GM21825 (cell line): ENCODE measurements around the gene CITED2.
"Not testable (repeated sequence)": the region's sequence is repeated elsewhere in the genome, so short reads cannot be mapped to it uniquely, and the experiment has no call there.

Experiments
- ATAC-seq: cut with Tn5 transposase; IDR thresholded peaks from one replicate; pipeline ENCODE4 v1.9.1; 2021; ENCODE audit warnings: mild to moderate bottlenecking, moderate library complexity; ENCODE audit not compliant: unreplicated experiment

The CITED2 gene

GRCh38 chr6:139374357-139375225 is at the start of gene CITED2:
Gene CITED2, minus strand, starts transcription at chr6:139374648. Its CDS starts 704 bp downstream, at chr6:139373944.
- peak; percentile 73 for ATAC-seq

- ATAC-seq, result no peak
Observed at GRCh38 chr6:139423037-139423703, 48.7 kb upstream of the CITED2 start.

- no peak for ATAC-seq
Observed at GRCh38 chr6:139422105-139423036, 47.9 kb upstream of the CITED2 start.

- no peak for ATAC-seq
Observed at GRCh38 chr6:139418481-139419132, 44.2 kb upstream of the CITED2 start.

- ATAC-seq, result no peak
Observed at GRCh38 chr6:139416146-139416545, 41.7 kb upstream of the CITED2 start.

GRCh38 chr6:139415365-139415764 is 40.9 kb upstream of the CITED2 start:
- no peak for ATAC-seq

- not testable (repeated sequence) for ATAC-seq
Observed at GRCh38 chr6:139412103-139412502, 37.7 kb upstream of the CITED2 start.

- no peak for ATAC-seq
Observed at GRCh38 chr6:139409026-139409425, 34.6 kb upstream of the CITED2 start.

- no peak for ATAC-seq
Observed at GRCh38 chr6:139407718-139408222, 33.3 kb upstream of the CITED2 start.

GRCh38 chr6:139406577-139407343 is 32.3 kb upstream of the CITED2 start:
- ATAC-seq, result no peak

- no peak for ATAC-seq
Observed at GRCh38 chr6:139402876-139403386, 28.5 kb upstream of the CITED2 start.

- ATAC-seq, result no peak
Observed at GRCh38 chr6:139398658-139399057, 24.2 kb upstream of the CITED2 start.

GRCh38 chr6:139395891-139396301 is 21.4 kb upstream of the CITED2 start:
- ATAC-seq, result no peak

GRCh38 chr6:139395371-139395770 is 20.9 kb upstream of the CITED2 start:
- no peak for ATAC-seq

- no peak for ATAC-seq
Observed at GRCh38 chr6:139394027-139394649, 19.7 kb upstream of the CITED2 start.

GRCh38 chr6:139392794-139393193 is 18.3 kb upstream of the CITED2 start:
- peak; percentile 95 for ATAC-seq

GRCh38 chr6:139391709-139392108 is 17.3 kb upstream of the CITED2 start:
- no peak for ATAC-seq

GRCh38 chr6:139390447-139390846 is 16.0 kb upstream of the CITED2 start:
- no peak for ATAC-seq

- no peak for ATAC-seq
Observed at GRCh38 chr6:139388384-139388783, 13.9 kb upstream of the CITED2 start.
